ENCODE results near the gene TIMM8B. TPM values are rescaled to one million over a fixed set of nuclear protein-coding genes. Genes with fewer than 3 reads are reported as not detected.
"Not testable (repeated sequence)": the region's sequence is repeated elsewhere in the genome, so short reads cannot be mapped to it uniquely, and the experiment has no call there.

Gene TIMM8B, protein sequence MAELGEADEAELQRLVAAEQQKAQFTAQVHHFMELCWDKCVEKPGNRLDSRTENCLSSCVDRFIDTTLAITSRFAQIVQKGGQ
- total RNA-seq = 39.2 and 43.8 TPM in 2 replicates

DNA sequence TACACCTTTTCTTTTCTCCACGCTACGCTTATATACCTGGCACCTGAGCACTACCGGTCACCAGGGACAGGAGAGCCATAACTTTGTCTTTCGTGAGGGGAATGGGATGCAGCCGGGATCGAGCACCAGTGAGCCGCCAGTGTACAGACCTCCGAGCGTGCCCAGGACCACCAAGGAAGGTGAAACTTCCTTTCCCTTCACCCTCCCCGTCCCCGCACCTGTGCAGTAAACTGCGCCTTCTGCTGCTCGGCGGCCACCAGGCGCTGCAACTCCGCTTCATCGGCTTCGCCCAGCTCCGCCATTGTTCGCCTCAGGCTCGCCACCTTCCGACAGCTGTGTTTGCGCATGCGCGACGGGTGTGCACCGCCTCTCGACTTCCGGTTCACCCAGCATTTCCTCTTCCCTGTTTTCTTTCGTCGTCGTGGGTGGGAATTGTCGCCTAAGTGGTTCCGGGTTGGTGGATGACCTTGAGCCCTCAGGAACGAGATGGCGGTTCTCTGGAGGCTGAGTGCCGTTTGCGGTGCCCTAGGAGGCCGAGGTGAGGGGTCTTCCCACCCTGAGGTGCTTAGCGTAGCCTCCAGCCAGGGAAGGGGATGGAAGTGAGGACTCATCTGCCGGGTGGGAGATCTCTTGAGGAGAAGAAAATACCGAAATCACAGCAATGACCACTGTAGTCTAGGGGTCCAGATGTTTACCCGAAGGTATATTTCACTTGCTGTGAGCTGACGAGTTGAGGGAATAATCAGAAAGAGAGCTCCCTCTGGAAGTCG lies at the start of gene TIMM8B, which contains the start of gene SDHD:
Gene TIMM8B, minus strand, starts transcription at position 335 of the 770 bp plus-strand sequence. Its CDS starts 33 bp downstream, at position 302.
Gene SDHD, plus strand, starts transcription at position 452 of the 770 bp plus-strand sequence. Its CDS starts 35 bp downstream, at position 487.
- DNase-seq (ENCODE audit: extremely low read depth, low read depth, low spot score) = peak; percentile 94

DNA sequence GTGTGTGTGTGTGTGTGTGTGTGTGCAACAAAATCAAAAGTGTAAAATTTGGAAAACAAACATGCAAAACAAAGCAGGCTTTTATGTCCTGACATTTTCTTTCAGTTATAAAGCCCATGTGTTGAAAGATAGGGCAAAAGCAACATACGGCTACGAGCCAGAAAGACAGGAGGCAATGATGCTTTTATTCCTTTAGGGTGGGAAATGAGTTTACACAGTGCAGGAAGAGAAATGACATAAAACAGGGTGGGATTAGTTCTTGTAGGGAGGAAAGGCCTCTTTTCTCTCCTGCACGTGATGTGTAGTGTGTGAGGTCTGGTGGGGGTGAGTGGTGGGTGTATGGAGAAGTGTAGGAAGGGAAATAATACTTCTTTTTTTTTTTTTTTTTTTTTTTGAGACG lies 47.9 kb upstream of the TIMM8B start:
- DNase-seq (ENCODE audit: extremely low read depth, low read depth, low spot score) = no peak

DNA sequence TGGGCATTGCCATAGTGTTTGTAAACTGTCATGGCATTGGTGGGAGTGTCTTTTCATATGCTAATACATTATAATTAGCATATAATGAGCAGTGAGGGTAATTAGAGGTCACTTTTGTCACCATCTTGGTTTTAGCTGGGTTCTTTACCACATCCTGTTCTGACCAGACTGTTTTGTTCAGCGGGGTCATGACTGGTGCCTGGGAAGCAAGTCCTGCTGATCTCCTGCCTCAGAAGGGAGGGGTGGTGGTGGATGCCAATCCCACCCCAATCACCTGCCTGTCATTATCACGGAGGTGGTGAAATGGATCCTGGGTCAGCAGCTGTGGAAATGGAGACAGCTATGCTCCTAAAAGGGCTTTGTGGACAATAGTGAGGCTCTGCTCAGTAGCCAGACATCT lies 46.2 kb upstream of the TIMM8B start:
- DNase-seq (ENCODE audit: extremely low read depth, low read depth, low spot score) = no peak

DNA sequence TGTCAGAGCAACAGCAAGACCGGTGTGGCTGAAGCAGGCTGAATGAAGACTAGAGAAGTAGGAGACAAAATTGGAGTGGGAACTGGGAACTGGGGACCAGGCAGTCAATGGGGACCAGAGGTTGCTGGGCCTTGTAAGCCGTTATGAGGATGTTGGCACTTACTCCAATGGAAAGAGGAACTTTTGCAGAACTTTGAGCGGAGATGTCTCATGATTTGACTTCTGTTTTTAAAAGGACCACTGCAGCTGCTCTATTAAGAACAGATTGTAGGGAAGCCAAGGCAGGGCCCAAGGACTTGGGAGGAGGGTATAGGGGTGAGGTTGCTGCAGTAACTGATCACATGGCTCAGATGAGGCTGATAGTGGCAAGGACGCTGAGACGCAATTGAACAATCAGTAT lies 43.1 kb upstream of the TIMM8B start:
- no peak for DNase-seq (ENCODE audit: extremely low read depth, low read depth, low spot score)

DNA sequence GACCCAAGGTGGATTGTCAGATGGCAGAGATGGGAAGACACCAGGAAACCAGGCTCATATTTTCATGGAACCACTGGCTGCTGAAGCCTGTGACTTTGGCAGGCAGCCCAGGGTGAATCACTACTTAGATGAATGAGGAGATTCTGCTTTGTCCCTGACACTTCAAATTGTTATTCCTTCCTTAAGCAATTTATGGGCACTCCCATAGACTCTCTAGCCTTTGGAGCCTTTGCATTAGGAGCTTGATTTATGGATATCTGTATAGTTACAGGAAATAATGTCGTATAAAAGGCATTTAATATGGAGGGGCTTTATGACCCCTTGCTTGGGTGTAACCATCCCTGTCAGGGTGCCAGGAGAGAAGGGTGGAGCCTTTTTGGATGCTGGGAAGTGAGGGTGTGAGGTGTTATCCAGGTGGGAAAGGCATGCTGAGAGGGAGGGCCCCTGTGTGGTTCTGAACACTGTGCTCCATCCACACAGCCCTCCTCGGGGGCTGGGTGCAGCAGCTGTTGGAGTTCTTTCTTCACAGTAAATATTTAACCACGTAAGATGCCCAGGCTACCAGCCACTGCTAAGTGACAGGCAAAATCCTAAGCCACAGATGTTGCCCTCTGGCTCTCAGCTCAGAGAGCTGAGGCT lies 42.0 kb upstream of the TIMM8B start:
- no peak for DNase-seq (ENCODE audit: extremely low read depth, low read depth, low spot score)

DNA sequence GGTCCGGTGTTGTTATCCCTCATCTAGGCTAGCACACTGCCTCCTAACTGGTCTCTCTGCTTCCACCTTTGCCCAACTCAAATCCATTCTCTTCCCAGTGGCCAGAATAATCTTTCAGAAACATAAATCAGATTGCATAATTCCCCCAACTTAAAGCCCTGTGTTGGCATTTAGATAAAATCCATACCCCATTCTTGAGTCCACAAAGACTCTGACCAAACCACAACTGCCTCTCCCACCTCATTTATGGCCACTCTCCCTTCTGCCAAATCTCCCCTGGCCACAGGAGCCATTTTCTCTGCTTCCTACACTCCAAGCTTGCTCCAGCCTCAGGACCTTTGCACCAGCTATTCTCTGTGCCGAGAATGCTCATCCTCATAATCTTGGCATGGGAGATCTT lies 40.5 kb upstream of the TIMM8B start:
- DNase-seq (ENCODE audit: extremely low read depth, low read depth, low spot score) = no peak

DNA sequence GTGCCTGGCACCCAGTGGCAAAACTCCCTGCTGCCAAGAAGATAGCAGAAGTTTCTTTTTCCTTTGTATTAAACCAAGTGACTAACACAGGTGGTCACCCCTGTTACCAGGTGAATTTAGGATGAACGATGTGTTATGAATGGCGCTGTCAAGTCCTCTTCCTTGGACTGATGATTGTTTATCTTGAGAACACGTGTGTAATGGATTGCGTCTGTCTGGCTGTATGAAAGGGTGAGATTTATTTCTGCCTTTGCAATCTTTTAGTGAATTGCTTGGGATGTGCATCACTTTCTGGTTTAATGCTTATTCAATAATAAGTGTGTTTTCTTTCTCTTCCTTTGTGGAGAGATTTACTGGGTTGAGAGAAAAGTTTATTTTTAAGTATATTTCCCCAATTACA lies 36.6 kb upstream of the TIMM8B start:
- no peak for DNase-seq (ENCODE audit: extremely low read depth, low read depth, low spot score)

DNA sequence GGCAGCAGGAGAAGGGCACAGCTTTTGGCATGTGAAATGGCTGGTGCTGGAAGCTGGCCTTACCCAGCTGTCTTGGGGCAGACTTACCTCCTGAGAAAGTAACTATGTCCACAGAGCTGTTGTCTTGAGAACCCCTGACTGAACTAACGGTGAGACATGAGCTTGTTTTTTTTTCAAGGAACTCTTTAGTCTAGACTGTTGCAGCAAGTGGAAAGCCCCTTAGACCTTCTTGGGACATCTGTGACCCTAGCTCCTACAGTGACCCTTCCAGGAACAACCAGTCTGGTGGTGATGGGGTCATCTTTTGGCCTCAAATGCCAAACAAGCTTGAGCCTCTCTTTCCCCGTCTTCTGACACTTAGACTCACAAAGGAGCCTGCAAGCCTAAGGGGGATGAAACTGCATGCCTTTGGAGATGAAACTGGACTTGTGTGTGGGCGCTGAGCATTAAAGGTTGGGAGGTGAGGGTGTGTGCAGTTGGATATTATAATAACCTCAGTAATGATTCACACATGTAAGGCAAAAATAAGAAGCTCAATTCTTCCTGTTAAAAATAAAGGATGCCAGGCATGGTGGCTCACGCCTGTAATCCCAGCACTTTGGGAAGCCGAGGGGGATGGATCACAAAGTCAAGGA lies 35.5 kb upstream of the TIMM8B start:
- no peak for DNase-seq (ENCODE audit: extremely low read depth, low read depth, low spot score)

DNA sequence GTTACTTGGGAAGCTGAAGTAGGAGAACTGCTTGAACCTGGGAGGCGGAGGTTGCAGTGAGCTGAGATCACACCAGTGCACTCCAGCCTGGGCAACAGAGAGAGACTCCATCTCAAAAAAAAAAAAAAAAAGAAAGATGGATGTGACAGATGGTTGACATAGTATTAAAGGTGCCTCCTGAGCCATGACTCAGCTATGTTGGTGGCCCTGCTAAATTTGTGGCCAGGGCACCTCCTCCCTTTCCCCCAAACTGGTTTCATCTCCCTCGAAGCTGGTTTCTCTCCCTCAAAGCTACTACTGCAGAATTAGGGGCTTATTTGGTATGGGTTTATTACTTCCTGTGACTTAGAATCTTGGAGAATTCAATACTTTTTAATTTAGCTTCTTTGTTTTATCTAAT lies 31.6 kb upstream of the TIMM8B start:
- no peak for DNase-seq (ENCODE audit: extremely low read depth, low read depth, low spot score)

DNA sequence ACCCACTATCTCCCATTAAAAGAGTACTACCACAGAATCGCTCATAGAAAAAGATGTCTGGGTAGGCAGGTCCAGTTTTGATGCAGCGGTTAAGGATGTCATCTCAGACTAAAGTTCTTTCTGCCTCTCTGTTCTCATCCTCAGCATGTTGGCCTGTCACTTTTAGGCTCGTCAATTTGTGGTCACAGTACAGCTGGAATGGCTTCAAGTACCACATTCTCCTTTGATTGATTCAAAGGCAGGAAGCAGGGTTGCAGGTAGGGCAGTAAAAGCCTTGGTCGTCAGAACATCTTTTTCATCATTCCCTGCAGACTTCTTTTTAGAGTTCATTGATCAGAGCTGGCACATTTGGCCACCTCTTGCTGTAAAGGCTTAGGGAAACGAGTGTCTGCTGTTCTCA lies 28.8 kb upstream of the TIMM8B start:
- DNase-seq (ENCODE audit: extremely low read depth, low read depth, low spot score) = no peak

DNA sequence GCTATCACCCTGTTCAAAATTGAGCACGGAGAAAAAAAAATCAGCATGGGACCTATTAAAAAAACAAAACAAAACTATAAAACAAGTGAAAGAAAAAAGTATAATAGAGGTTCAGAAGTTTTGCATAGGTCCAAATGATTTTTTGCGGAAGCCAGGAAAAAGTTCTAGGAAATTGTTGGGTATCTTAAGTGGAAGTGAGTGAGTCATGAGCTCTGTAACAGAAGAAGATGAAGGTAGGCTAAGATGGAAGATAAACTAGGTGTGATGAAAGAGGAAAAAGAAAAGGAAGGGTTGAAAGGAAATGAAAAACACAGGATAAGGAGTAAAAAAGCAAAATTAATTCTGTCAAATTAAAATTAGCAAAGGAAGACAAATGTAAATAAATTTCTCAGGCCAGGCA lies 27.9 kb upstream of the TIMM8B start:
- no peak for DNase-seq (ENCODE audit: extremely low read depth, low read depth, low spot score)

DNA sequence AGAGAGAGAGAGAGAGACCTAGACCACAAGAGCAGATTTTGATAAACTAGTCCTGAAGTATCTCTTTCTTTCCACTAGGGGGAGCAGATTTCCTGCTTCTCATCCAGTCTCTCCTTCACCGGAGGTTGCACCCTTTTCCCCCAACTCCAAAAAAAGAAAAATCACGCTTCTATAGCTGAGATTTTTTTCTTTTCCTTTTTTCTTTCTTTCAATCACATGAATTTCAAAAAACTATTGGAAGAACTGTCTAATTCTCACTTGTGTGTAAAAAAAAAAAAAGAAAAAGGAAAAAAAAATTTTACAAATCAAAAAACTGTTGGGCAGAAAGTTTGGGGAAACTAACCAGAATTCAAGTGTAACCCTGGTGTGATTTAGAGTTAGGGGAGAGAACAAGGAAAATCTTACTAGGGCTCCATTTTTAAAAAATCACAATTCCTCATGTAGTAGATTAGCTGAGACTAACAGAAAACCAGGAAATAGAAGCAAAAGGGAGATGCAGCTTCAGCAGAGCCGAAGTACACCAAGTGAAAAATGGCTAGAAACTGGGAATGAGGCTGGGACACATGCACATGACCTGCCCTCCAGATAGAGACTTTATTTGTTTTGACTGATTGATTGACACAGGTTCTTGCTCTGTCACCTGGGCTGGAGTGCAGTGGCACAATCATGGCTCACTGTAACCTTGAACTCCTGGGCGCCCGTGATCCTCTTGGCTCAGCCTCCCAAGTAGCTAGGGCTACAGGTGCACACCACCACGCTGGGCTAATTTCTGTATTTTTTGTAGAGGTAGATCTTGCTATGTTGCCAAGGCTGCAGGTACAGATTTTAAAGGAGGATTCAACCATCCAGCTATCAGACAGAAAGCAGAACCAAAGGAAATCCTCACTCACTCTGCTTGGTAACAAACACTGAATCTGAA lies 27.2 kb upstream of the TIMM8B start:
- DNase-seq (ENCODE audit: extremely low read depth, low read depth, low spot score) = peak; percentile 31

DNA sequence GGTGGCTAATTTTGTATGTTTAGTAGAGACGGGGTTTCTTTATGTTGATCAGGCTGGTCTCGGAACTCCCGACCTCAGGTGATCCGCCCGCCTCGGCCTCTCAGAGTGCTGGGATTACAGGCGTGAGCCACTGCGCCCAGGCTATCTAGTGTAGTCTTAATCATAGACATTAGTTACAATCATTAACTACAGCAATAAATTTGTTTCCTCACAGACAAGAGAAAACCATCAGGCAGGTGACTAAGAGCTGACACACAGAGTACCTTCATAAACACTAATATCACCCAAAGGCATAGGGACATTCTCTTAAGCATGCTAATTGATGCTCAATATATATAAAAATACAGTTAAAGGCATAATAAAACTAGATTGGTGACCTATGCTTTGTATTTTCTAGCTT lies 19.5 kb upstream of the TIMM8B start:
- no peak for DNase-seq (ENCODE audit: extremely low read depth, low read depth, low spot score)

DNA sequence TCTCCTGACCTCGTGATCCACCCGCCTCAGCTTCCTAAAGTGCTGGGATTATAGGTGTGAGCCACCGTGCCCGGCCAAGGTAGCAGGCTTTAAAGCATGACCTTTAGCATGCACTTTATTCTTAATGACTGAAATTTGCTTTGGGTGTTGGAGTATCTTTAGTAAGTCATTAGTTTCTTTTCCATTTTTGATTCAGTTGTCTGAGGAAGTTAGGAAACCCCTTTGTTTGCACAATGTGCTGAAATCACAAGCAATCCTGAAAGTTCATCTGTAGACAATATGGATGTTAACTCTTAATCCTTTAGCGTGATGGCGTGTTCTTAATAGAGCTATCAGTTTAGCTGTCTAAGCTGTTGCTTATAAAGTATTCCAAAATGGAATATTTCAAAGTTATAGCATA lies 16.9 kb upstream of the TIMM8B start:
- DNase-seq (ENCODE audit: extremely low read depth, low read depth, low spot score) = no peak

DNA sequence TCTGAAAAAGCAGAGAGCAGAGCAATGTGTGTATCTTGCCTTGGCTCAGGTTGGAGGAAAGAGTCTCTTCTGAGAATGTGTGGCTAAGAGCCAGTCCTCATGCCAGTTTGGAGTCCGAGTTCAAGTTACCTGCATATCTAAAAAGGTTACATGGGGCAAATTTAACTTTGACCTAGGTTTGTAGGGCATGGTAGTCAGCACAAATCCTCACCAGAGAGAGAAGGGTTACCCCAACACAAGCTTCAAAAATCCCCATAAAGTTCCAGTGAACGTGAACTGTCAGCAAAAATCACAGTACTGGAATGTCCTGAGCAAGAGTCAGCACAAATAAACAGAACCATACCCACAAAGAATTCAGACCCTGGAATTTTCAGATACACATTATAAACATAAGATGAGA lies 13.9 kb upstream of the TIMM8B start:
- DNase-seq (ENCODE audit: extremely low read depth, low read depth, low spot score) = no peak

DNA sequence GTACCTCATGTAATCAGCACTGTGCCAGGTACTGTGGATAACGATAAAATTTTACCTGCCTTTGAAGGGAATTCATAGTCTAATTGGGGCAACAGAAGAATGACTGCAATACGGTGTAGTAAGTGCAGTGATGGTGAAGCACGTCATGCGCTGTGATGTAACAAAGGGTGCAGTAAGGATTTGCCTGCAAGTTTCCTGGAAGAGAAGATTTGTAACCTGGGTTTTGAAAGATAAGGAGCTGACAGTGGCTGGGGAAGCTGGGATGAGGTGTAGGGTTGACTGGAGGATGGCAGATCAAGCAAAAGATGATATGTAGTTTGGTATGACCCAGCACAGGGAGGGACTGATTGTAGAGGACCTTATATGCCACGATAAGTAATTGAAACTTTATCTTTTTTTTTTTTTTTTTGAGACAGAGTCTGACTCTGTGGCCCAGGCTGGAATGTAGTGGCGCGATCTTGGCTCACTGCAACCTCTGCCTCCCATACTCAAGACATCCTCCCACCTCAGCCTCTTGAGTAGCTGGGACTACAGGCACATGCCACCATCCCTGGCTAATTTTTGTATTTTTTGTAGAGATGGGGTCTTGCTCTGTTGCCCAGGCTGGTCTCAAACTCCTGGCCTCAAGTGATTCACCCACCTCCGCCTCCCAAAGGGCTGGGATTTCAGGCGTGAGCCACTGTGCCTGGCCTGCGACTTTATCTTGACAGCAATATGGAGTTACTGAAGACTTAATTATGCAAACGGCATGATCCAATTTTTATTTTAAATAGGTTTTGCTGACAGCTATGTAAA lies 11.4 kb upstream of the TIMM8B start:
- no peak for DNase-seq (ENCODE audit: extremely low read depth, low read depth, low spot score)

DNA sequence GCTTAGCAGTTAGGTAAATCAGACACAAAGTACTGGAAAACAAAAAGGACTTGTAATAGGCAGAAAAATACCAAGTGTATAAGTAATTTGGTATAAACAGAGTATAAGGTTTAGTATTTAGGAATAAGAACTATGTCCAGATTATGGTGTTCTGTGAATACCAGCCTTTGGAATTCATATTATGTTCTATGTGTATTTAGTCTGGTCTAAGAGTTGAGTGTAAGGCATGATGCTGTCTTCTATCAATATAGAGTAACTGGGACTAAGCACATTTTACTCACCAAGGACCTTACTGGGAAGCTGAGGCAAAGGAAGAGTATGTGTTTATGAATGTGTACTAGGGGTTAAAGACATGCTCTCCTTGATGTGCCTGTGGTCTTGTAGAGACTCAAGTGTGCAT lies 9.6 kb upstream of the TIMM8B start:
- DNase-seq (ENCODE audit: extremely low read depth, low read depth, low spot score) = no peak

DNA sequence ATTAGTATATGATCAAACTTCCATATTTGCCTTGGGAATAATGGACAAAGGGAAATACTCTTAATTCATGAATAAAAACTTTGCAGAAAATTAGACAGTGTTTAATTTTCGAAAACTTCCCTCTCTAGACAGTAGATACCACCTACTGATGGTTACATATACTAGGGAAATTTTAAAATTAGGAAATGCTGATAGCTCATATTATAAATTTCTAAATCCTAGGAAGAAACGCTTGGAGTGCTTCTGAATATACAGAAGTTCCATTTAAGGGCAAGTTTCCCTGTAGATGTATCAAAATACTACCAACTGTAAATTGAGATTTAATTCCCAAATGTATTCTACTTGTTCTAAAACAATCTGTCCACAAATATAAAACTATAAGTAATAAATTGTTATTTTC lies 8.7 kb upstream of the TIMM8B start:
- not testable (repeated sequence) for DNase-seq (ENCODE audit: extremely low read depth, low read depth, low spot score)

DNA sequence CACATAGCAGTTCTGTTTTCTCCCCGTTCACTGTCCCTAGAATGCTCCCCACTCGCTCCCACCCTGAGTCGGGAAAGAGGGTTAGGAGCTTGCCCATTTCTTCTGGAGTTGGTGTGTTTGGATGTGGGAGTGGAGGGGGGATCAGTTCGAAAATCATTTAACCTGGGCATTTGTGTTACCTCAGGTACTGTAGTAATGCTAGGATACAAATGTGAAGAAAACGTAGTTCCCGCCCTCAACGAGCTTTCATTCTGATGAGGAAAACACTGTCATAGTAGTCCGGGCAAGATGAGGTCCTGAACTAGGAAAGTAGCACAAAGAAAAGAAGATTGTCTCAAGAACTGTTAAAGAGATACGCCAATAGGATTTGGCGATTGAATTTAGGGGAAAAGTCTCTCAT lies 656 bp upstream of the TIMM8B start:
- no peak for DNase-seq (ENCODE audit: extremely low read depth, low read depth, low spot score)
